Glomerular visceral epithelial cell (primary cell): ENCODE results near the gene APBA2.

ENCODE experiments used
- DNase-seq: peaks from one replicate; pipeline ENCODE4 v3.0.0-alpha.2; 2016; ENCODE audit errors: extremely low spot score

The APBA2 gene

DNA sequence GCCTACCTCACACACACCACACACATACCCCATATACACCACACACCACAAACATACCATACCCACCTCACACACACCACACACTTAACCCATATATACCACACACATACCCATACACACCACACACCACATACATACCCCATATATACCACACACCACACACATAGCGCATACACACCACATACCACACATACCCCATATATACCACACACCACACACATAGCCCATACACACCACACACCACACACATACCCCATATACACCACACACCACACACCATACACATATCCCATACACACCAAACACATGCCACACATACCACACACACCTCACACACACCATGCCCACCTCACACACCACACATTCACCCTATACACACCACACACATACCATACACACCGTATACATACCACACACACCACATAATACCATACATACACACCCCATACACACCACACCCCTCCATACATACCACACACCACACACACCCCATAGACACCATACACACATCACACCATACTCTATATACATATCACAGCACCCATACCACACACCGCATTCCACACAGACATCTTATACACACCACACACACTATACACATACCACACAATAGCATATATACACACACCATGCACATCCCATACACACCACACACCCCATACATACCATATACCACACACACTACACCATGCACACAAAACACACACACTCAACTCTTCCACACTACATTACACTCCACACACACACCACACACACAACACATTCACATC is 29.5 kb downstream of the APBA2 start:
- DNase-seq: no peak

DNA sequence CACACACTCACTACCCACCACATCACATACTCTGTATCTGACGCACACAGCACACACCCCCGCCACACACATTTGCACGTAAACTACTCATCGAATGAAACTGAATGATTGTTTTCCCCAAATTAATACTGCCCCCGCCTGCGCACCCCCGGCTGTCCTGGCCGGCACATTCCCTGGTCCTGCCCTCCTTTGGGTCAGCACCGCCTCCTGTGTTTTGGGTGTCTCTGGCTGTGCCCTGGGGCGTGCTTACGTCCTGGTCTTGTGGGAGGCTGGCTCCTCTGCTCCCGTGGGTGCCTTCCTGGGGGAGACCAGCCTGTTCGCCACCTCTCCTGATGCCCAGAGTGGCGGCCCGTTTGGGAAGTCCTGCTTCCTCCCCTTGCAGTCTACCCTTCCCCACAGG is 30.2 kb downstream of the APBA2 start:
- no peak for DNase-seq

DNA sequence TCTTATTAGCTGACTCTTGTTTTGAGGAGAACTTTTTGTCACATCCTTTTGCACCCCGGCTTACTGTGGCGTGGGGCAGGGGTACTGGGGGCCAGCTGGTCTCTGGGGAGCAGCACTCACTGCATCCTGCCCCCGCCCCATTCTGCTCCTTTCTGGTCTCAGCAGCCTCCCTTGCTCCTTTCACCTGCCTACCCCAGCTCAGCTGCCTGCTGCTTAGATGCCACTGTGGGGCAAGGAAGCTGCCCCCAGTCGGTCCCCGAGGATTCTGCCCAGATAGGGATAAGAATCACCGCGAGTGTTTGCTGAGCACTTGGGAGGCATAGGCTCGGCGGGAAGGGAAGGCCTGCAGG is 32.0 kb downstream of the APBA2 start:
- DNase-seq: no peak

DNA sequence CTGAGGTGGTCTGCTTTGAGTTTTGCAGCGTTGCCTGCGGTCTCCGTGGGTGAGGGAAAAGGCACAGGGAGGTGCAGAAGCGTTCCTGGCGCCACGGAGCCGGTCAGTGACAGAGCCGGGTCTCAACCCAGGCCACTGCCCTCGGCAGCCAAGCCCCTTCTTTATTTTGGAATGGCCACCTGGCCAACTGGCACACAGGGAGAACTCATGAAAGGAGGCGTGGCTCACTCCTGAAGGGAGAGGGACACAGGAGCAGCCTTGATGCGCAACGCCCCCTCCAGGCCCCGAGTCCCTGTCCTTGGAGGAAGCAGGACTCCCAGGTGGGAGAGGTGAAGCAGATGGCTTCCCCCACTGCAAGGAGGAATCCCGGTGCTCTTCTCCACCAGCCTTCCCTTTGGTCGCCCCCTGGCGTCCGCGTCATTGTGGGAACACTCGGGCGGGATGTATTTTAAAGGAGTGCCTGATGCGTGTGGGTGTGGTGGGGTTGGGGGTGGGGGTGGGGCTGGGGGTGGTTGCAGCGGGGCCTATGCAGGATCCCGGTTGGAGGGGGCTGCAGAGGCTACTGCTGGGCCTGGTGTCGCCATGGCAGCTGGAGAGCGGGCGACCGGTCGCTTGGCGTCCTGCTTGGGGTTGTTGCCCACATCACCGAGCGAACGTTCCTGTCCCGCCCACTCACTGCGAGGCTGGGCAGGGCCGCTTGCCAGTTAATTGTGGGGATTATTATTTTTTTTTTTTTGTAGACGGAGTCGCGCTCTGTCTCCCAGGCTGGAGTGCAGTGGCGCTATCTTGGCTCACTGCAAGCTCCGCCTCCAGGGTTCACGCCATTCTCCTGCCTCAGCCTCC is 32.6 kb downstream of the APBA2 start:
- DNase-seq: no peak

DNA sequence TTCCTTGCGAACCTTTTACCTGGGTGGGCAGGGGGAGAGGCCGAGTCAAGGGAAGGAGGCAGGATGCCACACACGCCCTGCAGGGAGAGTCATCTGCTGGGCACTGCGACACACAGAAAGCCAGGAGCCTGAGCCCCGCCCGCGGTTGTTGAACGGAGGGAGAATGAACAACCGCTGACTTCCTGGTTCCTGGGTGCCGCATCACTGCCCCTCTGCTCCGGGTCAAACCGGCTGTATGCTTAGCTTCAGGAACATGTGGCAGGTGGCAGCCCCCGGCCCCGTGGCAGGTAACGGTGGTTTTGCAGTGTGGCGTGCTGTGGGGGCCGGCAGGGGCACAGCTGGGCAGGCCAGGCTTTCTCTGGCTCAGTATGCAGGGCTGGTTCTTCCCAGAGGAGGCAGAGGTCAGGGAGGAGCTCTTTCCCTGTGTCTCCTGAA is 33.4 kb downstream of the APBA2 start:
- DNase-seq: peak; percentile 37

DNA sequence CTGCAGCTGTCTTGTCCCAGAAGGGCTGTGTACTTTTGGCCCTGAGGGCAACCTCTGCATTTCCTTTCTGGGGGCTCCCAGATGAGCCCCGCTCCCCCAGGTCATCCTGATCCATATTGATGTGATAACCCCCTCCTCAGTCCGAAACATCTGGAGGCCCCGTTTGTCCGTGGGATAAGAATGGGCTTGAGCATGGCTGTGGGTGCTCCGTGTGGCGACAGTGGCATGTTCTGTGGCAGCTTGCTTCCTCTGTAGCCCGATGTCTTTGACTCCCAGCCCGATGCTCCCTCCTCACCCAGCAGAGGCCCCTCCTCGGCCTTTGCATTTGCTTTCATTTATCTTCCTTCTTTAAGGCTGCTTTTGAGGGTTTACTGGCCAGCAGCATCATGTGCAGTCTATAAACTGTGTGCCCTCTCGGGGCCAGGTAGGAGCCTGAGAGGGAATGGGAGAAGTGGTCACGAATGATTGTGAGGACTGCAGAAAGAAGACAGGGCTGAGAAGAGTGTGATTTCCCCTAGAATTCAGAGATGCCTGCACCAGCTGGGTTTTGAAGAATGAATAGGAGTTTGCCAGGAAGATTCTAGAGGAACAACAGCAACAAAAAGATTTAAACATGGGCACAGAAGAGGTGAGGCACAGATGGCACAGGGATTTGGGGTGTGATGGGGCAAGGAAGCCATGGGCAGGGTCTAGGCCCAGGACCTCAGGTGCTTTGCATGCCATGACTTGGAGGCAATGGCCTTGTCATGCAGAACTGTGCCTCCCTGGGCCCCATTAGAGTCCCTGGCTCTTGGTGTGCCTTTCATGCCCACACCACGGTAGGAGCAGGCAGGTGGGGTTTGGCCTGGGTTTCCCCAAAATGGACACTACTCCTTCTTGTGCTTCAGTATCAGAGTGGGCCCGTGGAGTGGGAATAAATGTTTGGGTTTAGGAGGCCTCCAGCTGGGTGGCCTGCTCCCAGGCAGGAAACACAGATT is 34.2 kb downstream of the APBA2 start:
- no peak for DNase-seq

DNA sequence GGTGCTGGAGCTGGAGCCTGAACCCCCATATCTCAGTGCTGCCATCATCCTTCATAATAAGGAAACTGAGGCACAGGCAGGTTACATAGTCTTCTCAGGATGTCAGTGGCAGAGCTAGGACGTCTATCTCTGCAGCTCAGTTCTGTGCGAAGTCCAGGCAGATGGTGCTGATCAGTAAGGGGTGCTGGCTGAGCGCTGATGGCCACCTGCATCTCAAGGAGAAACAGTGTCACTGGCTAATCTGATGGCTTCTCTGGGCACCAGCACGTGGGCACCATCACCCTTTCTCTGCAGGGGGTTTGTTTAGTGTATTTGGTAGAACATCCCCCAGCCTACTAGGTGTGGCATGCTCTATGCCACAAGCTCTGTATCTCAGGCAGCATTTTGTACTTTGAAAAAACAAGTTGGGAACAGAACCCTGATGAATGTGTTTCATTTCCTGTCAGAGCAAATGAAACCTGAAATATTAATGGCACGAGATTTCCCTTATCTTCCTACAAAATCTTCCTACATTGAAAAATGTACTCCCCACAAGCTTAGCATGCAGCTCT is 35.1 kb downstream of the APBA2 start:
- no peak for DNase-seq

DNA sequence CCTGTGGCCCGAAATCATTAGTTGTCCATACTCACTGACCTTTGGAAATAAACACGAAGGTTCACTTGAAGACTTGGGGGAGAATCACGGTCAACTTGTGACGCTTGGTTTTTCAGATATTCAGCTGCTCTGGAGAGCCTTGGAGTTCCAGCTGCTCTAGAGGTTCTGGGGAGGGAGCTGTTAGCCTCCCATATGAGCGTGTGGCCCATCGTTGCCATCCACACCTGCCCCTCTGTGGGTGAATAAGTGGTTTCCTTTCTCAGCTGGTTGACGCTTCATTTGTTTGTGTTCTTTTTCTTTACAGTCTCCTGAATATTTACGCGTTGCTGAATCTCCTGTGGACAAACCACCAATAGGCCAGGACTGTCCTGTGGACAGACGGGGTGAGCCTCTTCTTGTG is 35.6 kb downstream of the APBA2 start:
- no peak for DNase-seq

DNA sequence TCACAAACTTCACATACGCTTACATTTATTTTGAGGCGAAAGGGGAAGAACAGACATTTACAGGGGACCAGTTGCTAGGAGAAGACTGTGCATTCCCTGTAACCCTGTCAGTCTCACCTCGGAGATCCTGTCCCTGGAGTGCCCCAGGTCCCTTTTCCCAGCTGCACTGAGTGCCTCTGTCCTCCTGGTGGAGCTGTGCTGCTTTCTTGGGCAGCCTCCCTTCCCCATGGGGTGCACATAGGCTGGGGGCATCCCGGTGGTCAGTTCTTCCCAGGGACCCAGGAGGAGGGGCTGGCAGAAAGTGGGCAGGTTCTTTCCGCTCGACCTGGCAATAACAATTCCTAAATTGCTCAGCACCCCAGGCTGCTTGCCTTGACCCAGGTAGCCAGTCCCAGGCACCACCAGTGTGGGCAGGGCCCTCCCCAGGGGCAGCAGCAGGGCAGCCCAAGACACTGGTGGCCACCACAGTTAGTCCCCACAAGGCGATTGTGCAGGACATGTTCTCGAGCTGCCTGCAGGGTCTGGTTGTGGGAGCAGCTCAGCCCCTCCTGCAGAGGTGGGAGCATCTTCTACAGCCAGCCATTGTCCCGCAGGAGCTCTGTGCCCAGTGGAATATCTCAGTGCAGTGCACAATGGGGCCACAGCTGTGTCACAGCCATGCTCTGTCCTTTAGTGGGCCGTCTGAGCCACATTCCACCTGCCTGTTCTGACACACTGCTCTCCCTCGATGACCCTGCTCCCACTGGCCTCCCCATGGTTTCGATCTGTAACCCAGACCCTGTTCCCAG is 36.3 kb downstream of the APBA2 start:
- DNase-seq: no peak

DNA sequence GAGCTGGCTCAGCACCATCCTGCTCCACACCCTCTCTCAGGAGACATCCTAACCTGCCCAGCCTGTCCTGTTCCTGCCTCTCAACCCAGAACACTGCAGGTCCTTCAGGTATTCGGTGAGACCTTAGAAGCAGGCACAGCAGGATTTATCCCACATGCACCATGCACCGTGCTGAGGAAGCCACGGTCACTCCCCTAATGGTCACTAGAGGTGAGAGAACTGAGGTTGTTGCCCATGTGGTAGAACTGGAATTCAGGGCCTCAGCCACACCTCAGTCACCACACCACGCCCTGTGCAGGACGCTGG is 36.9 kb downstream of the APBA2 start:
- DNase-seq: no peak

DNA sequence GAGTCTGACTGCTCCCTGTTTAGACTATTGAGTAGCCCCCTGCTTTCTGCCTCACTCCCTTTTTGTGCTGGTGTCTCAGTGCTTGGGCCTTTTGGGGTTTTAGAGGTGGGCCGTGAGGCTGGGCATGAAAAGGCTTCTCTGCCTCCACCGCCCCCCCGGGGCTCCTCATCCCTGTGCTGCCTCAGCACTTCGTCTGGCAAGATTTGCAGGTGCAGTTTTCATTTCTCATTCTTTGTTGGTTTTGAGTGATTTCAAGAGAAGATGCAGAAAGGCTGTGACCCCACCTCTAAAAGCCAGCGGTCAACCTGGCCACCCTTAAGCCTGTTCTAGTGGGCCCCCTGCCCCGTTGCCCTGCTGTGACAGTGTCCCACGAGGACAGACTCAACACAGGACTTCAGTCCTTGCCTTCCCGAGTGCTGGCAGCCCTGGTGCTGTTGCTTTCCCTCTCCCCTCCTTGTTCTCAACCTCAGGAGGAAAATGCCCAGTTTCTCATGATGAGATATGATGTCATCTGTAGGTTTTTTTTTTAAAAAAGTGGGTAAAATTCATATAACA is 38.0 kb downstream of the APBA2 start:
- no peak for DNase-seq

DNA sequence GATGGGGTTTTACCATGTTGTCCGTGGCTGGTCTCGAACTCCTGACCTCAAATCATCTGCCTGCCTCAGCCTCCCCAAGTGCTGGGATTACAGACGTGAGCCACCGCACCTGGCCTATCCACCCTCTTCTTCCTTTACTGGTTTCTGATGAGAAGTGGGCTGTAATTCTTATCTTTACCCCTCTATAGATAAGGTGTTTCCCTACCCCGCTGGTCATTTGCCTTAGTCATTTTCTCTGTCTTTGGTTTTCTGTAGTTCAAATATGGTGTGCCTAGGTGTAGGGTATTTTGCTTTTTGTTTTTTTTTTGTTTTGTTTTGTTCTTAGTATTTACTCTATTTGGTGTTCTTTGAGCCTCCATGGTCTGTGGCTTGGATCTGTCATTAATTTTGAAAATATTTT is 41.3 kb downstream of the APBA2 start:
- DNase-seq: no peak

DNA sequence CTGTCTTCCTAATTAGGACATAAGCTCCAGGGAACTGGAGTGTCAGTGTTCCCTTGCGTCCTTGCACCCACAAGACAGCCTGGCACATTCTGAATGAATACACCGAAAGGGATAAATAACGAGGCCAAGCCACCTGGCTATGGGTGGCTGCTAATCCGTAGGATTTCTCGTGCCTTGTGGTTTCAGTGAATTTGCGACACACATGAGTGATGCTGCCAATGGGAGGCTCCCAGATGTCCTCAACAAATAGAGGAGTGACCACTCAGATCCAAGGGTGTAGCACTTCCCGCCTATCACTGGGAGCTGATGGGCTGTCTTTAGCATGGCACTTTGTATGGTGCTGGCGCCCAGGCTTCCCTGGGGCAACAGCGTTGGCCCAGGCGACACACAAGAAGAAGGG is 43.4 kb downstream of the APBA2 start:
- no peak for DNase-seq

DNA sequence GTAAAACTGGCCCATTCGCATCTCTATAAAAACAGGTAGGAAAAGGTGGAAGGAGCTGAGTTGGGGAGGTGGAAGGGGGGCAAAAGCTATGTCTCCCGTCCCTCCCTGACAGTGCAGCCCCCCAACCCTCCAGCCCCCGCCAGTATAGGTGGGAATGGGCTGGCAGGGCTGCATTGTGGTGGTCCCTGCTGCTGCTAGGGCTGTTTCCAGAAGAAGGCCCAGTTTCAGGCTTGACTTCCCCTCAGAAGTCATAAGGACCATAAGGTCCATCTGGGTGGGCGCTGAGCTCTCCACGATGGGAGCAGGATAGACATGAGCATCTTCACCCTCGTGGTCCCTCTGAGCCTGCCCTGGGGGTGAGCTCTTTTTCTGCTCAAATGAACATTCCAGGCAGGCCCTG is 44.2 kb downstream of the APBA2 start:
- no peak for DNase-seq

DNA sequence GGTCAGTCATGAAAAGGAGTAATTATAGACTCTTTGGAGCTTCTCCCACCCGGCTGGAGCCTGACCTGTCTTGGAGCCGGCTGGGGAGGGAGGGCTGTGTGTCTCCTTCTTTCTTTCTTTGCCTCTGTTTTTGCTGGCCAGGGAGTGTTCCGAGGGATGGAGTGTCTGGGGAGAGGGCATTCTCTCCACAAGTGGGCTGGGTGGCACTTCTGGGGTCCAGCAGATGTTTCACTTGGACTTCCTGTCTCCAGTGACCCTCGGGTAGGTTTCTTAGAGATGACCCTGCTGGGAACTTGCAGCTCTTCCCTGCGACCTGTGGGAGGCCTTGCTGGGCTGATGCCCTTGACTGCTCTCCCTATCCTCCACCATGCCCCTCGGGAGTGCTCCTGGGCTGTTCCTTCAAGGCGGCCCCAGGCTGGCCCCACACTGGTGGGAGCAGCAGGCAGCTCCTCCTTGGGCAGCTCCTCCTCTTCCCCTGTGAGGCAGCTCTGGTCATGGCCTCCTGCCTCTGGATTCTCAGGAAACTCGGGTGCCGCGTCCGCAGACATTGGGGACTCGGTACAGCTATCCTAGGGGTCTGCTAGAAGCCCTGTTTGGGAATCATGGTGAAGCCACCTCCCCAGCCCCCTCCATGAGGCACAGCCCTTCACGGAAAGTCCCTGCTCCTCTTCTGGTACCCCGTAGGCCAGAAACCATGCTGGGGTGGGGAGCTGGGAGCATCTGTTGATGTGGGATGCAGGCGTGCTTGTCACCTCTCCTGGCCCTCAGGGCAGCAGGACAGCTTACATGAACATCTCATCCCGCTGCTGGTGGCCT is 44.9 kb downstream of the APBA2 start:
- no peak for DNase-seq

DNA sequence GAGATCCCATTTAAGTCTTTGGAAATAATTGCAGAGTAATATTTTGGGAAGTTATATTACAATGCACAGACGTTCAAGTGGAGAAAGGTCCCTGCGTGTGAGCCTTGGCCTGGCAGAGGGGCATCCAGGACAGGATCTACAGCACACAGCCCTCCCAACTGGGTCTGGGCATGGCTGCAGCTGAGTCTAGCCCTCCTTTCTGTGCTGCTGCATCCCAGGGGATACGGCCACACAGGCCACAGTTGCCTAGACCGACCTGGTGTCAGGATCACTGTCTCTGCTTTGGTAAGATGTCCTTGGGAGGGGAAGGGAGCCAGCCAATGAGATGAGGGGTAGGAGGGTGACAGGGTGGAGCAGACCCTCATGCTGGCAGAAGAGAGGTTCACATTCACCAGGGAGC is 46.1 kb downstream of the APBA2 start:
- no peak for DNase-seq

DNA sequence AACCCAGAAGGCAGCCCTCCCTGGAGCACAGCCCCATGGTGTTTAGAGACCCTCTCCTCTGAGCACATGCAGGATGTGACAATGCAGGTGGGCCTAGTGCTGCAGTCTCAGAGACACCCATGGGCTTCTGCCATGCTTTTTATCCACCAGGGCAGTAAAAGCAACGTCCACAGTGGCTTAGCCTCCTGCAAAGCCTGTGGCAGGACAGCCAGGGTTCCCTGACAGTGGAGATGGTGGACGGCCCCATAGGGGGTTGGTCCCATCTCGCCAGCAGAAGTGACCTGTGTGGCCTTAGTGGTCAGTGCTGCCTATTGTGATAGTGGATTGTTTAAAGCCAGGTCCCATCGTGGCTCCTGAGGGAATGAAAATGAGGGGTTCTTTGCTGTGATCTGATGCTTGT is 46.6 kb downstream of the APBA2 start:
- no peak for DNase-seq

DNA sequence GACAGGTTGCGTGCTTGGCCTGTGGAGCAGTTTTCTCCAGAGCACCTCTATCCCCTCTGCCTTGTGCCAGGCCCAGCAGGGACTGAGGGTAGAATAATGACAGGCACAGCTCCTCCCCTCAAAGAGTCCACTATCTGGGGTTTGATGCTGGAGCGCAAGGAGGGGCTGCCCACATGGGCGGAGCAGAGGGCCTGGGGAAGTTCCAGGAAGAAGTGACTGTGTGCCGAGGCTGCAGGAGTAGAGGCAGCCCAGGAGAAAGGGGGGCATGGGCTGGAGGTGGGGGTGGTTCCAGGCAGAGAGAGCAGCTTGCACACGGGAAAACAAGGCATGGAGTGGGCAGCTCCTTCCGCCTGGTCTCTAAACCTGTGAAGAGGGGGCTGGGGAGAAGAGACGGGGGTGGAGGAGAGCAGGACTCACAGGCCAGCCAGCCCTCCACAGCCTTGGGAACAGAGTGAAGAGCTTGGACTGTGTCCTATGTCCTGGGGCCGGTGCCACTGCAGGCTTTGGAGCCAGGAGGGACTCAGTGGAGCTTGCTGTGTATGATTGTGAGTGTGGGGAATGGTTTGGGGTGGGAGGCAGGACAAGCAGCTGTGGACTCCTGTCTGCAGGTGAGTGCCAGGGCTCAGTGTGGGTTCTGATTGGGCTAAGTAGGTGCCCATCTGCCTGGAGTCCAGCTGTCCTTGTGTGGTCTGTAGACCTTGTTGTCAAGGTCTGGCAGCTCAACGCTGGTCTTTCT is 48.1 kb downstream of the APBA2 start:
- no peak for DNase-seq

DNA sequence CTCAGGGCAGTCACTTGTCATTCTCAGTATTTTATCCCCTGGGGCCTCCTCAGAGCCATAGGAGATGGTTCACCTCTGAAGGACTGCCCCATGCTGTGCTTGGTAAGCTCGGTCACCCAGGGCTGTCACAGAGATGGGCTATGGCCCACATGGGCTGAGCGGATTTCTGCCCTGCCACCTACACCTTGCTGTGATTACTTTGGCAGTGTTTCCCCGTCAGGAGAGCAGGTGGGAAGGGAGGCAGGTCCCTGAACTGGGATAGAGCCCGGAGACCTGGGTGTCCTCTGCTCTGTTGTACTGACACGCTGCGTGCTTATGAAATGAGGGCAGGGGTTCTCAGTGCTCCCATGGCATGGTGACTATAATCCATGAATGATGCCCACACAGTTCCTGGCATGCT is 48.9 kb downstream of the APBA2 start:
- no peak for DNase-seq
